ENCODE results near the gene MFSD11. TPM values are rescaled to one million over a fixed set of nuclear protein-coding genes. Genes with fewer than 3 reads are reported as not detected.

The MFSD11 gene
- total RNA-seq, 1 donor from 2014 or later, result 38.7 TPM

DNA sequence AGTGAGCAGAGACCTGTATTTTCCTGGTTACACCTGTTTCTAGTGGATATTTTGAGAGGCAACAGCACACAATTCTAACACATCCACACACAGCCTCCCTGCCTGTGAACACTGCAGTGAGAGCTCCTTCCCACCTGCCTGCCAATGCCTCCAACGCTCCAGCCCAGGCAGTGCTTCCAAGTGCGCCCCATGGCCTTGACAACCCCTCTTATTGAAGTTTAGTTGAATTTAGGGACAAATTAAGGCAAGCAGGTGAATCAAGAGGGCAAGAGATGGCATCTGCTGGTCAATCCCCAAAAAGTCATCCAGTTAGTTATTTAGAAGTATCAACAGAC is 22.5 kb upstream of the MFSD11 start:
- DNase-seq (ENCODE audit: low spot score, unreplicated experiment), result no peak
- H3K9me3 Mint-ChIP-seq (ENCODE audit: low read depth), result no peaks in the 10 kb centered on the region
- peaks cover 5% of the 10 kb centered on the region for H3K4me1 Mint-ChIP-seq (ENCODE audit: low read depth)
- H3K27ac Mint-ChIP-seq, result no peak overlapping the region
- no peak overlapping the region for H3K4me3 Mint-ChIP-seq (ENCODE audit: low read depth)
- no peaks in the 10 kb centered on the region for H3K27me3 Mint-ChIP-seq
- TF ChIP-seq, protein P1, sequence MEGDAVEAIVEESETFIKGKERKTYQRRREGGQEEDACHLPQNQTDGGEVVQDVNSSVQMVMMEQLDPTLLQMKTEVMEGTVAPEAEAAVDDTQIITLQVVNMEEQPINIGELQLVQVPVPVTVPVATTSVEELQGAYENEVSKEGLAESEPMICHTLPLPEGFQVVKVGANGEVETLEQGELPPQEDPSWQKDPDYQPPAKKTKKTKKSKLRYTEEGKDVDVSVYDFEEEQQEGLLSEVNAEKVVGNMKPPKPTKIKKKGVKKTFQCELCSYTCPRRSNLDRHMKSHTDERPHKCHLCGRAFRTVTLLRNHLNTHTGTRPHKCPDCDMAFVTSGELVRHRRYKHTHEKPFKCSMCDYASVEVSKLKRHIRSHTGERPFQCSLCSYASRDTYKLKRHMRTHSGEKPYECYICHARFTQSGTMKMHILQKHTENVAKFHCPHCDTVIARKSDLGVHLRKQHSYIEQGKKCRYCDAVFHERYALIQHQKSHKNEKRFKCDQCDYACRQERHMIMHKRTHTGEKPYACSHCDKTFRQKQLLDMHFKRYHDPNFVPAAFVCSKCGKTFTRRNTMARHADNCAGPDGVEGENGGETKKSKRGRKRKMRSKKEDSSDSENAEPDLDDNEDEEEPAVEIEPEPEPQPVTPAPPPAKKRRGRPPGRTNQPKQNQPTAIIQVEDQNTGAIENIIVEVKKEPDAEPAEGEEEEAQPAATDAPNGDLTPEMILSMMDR (IDR thresholded peaks at IDR 0.05; ENCODE audit: unreplicated experiment), result no peak
- H3K36me3 Mint-ChIP-seq (ENCODE audit: insufficient read depth), result peaks cover 14% of the 10 kb centered on the region

DNA sequence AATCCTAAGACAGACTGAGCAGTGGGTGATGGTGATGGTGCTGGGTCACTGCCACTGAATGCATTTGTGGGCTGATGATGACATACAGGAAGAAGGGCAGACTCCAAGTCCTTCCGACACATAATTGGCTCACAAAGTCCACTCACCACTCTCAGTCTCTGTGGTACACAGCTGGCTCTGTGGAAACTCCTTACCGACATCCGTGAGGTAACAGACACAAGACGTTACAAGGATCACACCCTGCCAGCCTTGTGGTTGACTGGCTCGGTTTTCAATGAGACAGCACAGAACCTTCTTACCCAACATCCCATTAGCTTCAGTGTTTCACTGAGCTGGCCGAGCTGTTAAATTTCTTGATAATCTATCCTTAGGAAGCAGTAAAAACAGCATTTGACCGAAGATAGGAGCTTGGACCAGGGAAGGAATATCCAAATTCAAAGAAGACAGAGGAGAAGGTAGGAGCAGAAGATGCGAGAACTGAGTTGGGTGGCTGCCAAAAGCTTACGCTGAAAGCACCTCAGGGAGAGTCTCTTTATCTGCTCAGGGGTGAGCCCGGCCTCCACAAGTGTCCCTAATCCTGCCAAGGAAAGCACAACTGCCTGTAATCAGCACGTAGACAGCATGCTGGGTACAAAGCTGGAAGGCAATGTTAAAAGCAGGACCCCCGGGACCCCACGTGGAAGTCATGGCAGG is 21.6 kb upstream of the MFSD11 start:
- DNase-seq (ENCODE audit: low spot score, unreplicated experiment), result no peak
- Mint-ChIP-seq H3K36me3 (ENCODE audit: insufficient read depth) (peaks cover 20% of the 10 kb centered on the region), H3K9me3 (ENCODE audit: low read depth) (no peaks in the 10 kb centered on the region), H3K4me3 (ENCODE audit: low read depth) (no peak overlapping the region), H3K27me3 (no peaks in the 10 kb centered on the region), H3K4me1 (ENCODE audit: low read depth) (peaks cover 3% of the 10 kb centered on the region), H3K27ac (no peak overlapping the region)
- TF ChIP-seq, protein P1 (IDR thresholded peaks at IDR 0.05; ENCODE audit: unreplicated experiment), result no peak

DNA sequence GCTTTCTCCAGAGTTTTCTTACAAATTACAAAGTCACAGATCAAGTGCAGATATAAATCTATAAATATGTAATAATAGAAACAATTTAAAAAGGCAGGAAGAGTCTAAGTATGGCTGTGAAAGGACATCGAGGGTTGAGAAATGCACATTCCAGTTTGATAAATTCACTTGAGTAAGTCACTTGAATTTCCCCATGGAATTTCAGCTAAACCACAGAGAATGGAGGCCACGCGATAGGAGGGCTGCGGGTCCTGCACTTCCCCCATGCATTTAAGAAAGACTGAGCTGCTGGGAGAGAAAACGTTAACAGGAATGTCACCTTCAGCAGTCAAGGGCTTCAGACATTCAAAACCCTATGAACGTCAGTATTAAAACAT is 21.1 kb upstream of the MFSD11 start:
- H3K27me3 Mint-ChIP-seq, result no peaks in the 10 kb centered on the region

DNA sequence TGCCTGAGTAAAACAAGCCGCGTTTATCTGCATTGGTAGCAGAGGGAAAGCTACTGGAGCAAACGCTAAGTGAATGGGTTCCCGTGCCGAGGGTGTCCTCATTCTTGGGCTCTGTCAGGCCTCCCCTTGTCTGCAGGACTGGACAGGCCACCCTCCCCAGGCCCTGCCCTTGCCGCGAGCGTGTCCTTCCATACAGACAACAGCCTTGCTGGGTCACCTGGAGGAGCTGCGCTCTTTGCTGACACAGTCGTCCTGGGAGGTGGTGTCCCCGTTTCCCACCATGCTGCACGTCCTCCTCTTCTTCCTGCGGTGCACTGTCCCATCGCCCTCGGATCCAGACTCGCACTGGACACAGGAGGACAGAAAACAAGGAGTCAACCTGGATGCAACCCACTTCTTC is 19.4 kb upstream of the MFSD11 start:
- Mint-ChIP-seq H3K9me3 (ENCODE audit: low read depth) (no peaks in the 10 kb centered on the region), H3K27ac (no peak overlapping the region), H3K36me3 (ENCODE audit: insufficient read depth) (peaks cover 30% of the 10 kb centered on the region), H3K4me3 (ENCODE audit: low read depth) (no peak overlapping the region), H3K27me3 (no peaks in the 10 kb centered on the region), H3K4me1 (ENCODE audit: low read depth) (no peaks in the 10 kb centered on the region)
- DNase-seq (ENCODE audit: low spot score, unreplicated experiment), result no peak
- TF ChIP-seq, protein P1 (IDR thresholded peaks at IDR 0.05; ENCODE audit: unreplicated experiment), result no peak

More for the DNA sequence above, 21.1 kb upstream of the MFSD11 start:
- H3K9me3 Mint-ChIP-seq (ENCODE audit: low read depth), result no peaks in the 10 kb centered on the region
- DNase-seq (ENCODE audit: low spot score, unreplicated experiment), result no peak
- no peak overlapping the region for H3K27ac Mint-ChIP-seq
- TF ChIP-seq, protein P1 (IDR thresholded peaks at IDR 0.05; ENCODE audit: unreplicated experiment), result no peak
- peaks cover 25% of the 10 kb centered on the region for H3K36me3 Mint-ChIP-seq (ENCODE audit: insufficient read depth)
- H3K4me3 Mint-ChIP-seq (ENCODE audit: low read depth), result no peak overlapping the region
- no peaks in the 10 kb centered on the region for H3K4me1 Mint-ChIP-seq (ENCODE audit: low read depth)

DNA sequence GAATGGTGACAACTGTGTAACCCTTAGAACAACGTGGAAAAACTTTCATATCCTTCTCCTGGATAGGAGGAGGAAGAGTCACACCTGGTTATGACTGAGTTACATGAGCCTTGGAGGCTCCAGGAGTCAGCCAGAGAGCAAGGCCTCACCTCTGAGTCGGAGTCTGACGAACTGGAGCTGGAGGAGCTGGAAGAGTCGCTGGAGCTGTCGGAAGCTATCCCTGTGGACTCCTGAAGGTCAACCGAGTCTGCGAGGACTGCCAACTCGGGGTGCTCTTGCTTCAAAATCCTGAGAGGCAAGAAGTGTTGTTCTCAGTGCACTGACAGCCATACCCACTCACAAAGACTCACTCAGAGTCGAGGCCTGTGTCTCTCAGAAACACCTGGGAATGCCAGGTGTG is 17.7 kb upstream of the MFSD11 start:
- TF ChIP-seq, protein P1 (IDR thresholded peaks at IDR 0.05; ENCODE audit: unreplicated experiment), result no peak
- peaks cover 2% of the 10 kb centered on the region for H3K4me1 Mint-ChIP-seq (ENCODE audit: low read depth)
- H3K4me3 Mint-ChIP-seq (ENCODE audit: low read depth), result no peak overlapping the region
- no peak overlapping the region for H3K27ac Mint-ChIP-seq
- no peak for DNase-seq (ENCODE audit: low spot score, unreplicated experiment)
- H3K36me3 Mint-ChIP-seq (ENCODE audit: insufficient read depth), result peaks cover 29% of the 10 kb centered on the region
- no peaks in the 10 kb centered on the region for H3K27me3 Mint-ChIP-seq
- H3K9me3 Mint-ChIP-seq (ENCODE audit: low read depth), result no peaks in the 10 kb centered on the region
